SK-N-SH (cell line): ENCODE results near the gene KLHL40. TPM values are rescaled to one million over a fixed set of nuclear protein-coding genes. Genes with fewer than 3 reads are reported as not detected.

Experiments used
- CTCF ChIA-PET: fragments of 300-600, 350-600 bp; formaldehyde crosslinking; extraction: SDS; loops from one replicate; lab custom pipeline; 2021; lab: Yijun Ruan, JAX
- POLR2A ChIA-PET: fragments of 350-600 bp; sonication (Branson Sonifier 250); formaldehyde crosslinking; extraction: SDS; loops from one replicate; lab custom pipeline; 2020; ENCODE audit warnings: antibody characterized with exemption, inconsistent platforms; lab: Yijun Ruan, JAX
- DNase-seq: peaks from one replicate; pipeline ENCODE4 v3.0.0; 2012
- H2AFZ ChIP-seq: fragments of 200-600 bp; sonication (generic); 2 replicates; pipeline ENCODE4 v1.8.1; 2016; ENCODE audit warnings: antibody characterized with exemption, mild to moderate bottlenecking, low read depth
- H3F3A ChIP-seq: fragments of 200-600 bp; sonication (generic); replicated peaks from 2 replicates; pipeline ENCODE3; 2016; ENCODE audit warnings: antibody characterized with exemption, mild to moderate bottlenecking; ENCODE audit not compliant: insufficient read depth
- H3K27ac ChIP-seq, 2 experiments: fragments of 200-500 bp in 1 of 2; fragments of 200-600 bp in 1 of 2; sonication (Bioruptor generic) in 1 of 2; sonication (generic), shearing (Covaris generic) in 1 of 2; 2 replicates each; pipeline versions ENCODE4 v1.5.1 to v1.6.1; 2014 to 2016; ENCODE audit warnings: low read depth in 2 of 2, inconsistent platforms in 1 of 2, low read length in 1 of 2, mild to moderate bottlenecking in 1 of 2, mixed read lengths in 1 of 2
- H3K27me3 ChIP-seq: fragments of 200-600 bp; sonication (generic), shearing (Covaris generic); 2 replicates; pipeline ENCODE4 v1.6.1; 2016; ENCODE audit warnings: mixed run types; ENCODE audit not compliant: insufficient read depth
- H3K36me3 ChIP-seq, 2 experiments: fragments of 200-500 bp in 1 of 2; fragments of 200-600 bp in 1 of 2; sonication (Bioruptor generic) in 1 of 2; sonication (generic) in 1 of 2; replicated peaks in 1 of 2; 2 replicates each; pipeline versions ENCODE3 to v1.5.1; 2014 to 2016; ENCODE audit warnings: low read length in 1 of 2, mild to moderate bottlenecking in 1 of 2; ENCODE audit not compliant: insufficient read depth in 2 of 2, control insufficient read depth in 1 of 2
- H3K4me1 ChIP-seq, 2 experiments: fragments of 200-500 bp in 1 of 2; fragments of 200-600 bp in 1 of 2; sonication (Bioruptor generic) in 1 of 2; sonication (generic), shearing (Covaris generic) in 1 of 2; 2 replicates each; pipeline versions ENCODE4 v1.5.1 to v1.6.1; 2014 to 2016; ENCODE audit warnings: low read depth in 1 of 2, low read length in 1 of 2, mixed run types in 1 of 2; ENCODE audit not compliant: insufficient read depth in 2 of 2, control insufficient read depth in 1 of 2
- H3K4me2 ChIP-seq: fragments of 200-600 bp; sonication (generic), shearing (Covaris generic); 2 replicates; pipeline ENCODE4 v1.6.1; 2017; ENCODE audit warnings: mixed run types
- H3K4me3 ChIP-seq, 2 experiments: fragments of 200-500 bp in 1 of 2; fragments of 200-600 bp in 1 of 2; sonication (Bioruptor generic) in 1 of 2; sonication (generic), shearing (Covaris generic) in 1 of 2; 2 replicates each; pipeline versions ENCODE4 v1.5.1 to v1.8.1; 2014 to 2016; ENCODE audit warnings: low read depth in 2 of 2, inconsistent platforms in 1 of 2, low read length in 1 of 2, mild to moderate bottlenecking in 1 of 2, mixed read lengths in 1 of 2, moderate library complexity in 1 of 2
- H3K79me2 ChIP-seq: fragments of 200-600 bp; sonication (generic); 2 replicates; pipeline ENCODE4 v1.8.1; 2017; ENCODE audit warnings: mild to moderate bottlenecking; ENCODE audit not compliant: insufficient read depth
- H3K9ac ChIP-seq: fragments of 200-600 bp; sonication (generic); 2 replicates; pipeline ENCODE4 v1.6.1; 2017; ENCODE audit warnings: mixed run types
- H3K9me2 ChIP-seq: fragments of 200-600 bp; sonication (generic); 2 replicates; pipeline ENCODE4 v1.6.1; 2017; ENCODE audit warnings: mixed run types
- H3K9me3 ChIP-seq: fragments of 200-600 bp; sonication (generic); 2 replicates; pipeline ENCODE4 v1.6.1; 2017; ENCODE audit warnings: mixed run types, mild to moderate bottlenecking, moderate library complexity
- H4K20me1 ChIP-seq: fragments of 200-600 bp; sonication (generic); 2 replicates; pipeline ENCODE4 v1.6.1; 2017; ENCODE audit warnings: mild to moderate bottlenecking, mixed run types; ENCODE audit not compliant: insufficient read depth
- EP300 ChIP-seq, 2 experiments: IDR thresholded peaks; 2 replicates each; pipeline versions ENCODE4 v1.4.0 to v1.6.1; 2012; ENCODE audit warnings: borderline replicate concordance in 1 of 2, low read depth in 1 of 2, low read length in 1 of 2
- FOXM1 ChIP-seq: IDR thresholded peaks from 2 replicates; pipeline ENCODE4 v1.4.0; 2012; ENCODE audit warnings: low read depth, mild to moderate bottlenecking
- GATA2 ChIP-seq: sonication (generic); formaldehyde crosslinking; IDR thresholded peaks from 2 replicates; pipeline ENCODE4 v1.5.0; 2020; ENCODE audit warnings: mild to moderate bottlenecking, missing genetic modification reagents
- NRF1 ChIP-seq: IDR thresholded peaks from 2 replicates; pipeline ENCODE4 v1.6.1; 2012; ENCODE audit warnings: low read depth, mild to moderate bottlenecking, low read length
- POLR2AphosphoS5 ChIP-seq: IDR thresholded peaks from 2 replicates; pipeline ENCODE4 v1.6.1; 2012; ENCODE audit warnings: low read depth, low read length
- SMC3 ChIP-seq: IDR thresholded peaks from 2 replicates; pipeline ENCODE4 v1.6.1; 2012; ENCODE audit warnings: low read depth, low read length, improper control_type of control experiment
- TAF1 ChIP-seq: IDR thresholded peaks from 2 replicates; pipeline ENCODE4 v1.6.1; 2012; ENCODE audit warnings: low read depth, mild to moderate bottlenecking, low read length, moderate library complexity, borderline replicate concordance
- USF1 ChIP-seq: IDR thresholded peaks from 2 replicates; pipeline ENCODE4 v1.4.0; 2012; ENCODE audit warnings: low read depth, borderline replicate concordance
- YY1 ChIP-seq: IDR thresholded peaks from 2 replicates; pipeline ENCODE4 v1.4.0; 2012; ENCODE audit warnings: low read depth, mild to moderate bottlenecking
- WGBS: methylation state at CpG from one replicate; pipeline ENCODE4 v1.1.6; 2017; ENCODE audit warnings: low lambda C conversion rate; 5-methylcytosine and 5-hydroxymethylcytosine counted together
- polyA plus RNA-seq, 3 experiments: library from polyadenylated mRNA; depleted of rRNA; stranded (reverse); fragments of >200 nt; gene quantifications; 2 replicates each; pipeline ENCODE4 v1.2.3, GENCODE V29; 2012
- TF ChIP-seq, protein P1 (sequence below): IDR thresholded peaks from 2 replicates; pipeline ENCODE4; 2012
- TF ChIP-seq, protein P2 (sequence below): IDR thresholded peaks from 2 replicates; pipeline ENCODE4 v1.4.0; 2012; ENCODE audit warnings: low read depth
- TF ChIP-seq, protein P3 (sequence below): fragments of 200-600 bp; sonication (generic); IDR thresholded peaks from 2 replicates; pipeline ENCODE4 v1.6.1; 2017; ENCODE audit warnings: antibody characterized with exemption, mild to moderate bottlenecking, moderate library complexity
- TF ChIP-seq, protein P4 (sequence below): IDR thresholded peaks from 2 replicates; pipeline ENCODE4 v1.6.1; 2012; ENCODE audit warnings: mild to moderate bottlenecking, low read depth, low read length, moderate library complexity

KLHL40 gene
- polyA plus RNA-seq, 1 of the 3 experiments (the other 2 are of a cell fraction), result not detected

- Histone ChIP-seq H3K4me1 (no peaks in the 10 kb centered on the region), H3K27me3 (no peaks in the 10 kb centered on the region), H2AFZ (no peak overlapping the region), H3K4me3 (no peak overlapping the region), H3K36me3 (peaks cover 90 to 91% of the 10 kb centered on the region in 2 experiments), H3K9me3 (no peaks in the 10 kb centered on the region), H3F3A (peaks cover 19% of the 10 kb centered on the region), H3K9ac (no peak overlapping the region), H3K79me2 (peaks cover 69% of the 10 kb centered on the region), H3K4me2 (no peak overlapping the region), H3K9me2 (no peaks in the 10 kb centered on the region), H3K27ac (no peak overlapping the region), H4K20me1 (peaks cover 8% of the 10 kb centered on the region)
- DNase-seq, result no peak
- TF ChIP-seq FOXM1, result no peak
- TF ChIP-seq YY1, result no peak
- TF ChIP-seq, protein P1, sequence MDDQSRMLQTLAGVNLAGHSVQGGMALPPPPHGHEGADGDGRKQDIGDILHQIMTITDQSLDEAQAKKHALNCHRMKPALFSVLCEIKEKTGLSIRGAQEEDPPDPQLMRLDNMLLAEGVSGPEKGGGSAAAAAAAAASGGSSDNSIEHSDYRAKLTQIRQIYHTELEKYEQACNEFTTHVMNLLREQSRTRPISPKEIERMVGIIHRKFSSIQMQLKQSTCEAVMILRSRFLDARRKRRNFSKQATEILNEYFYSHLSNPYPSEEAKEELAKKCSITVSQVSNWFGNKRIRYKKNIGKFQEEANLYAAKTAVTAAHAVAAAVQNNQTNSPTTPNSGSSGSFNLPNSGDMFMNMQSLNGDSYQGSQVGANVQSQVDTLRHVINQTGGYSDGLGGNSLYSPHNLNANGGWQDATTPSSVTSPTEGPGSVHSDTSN, result no peak
- TF ChIP-seq EP300 (IDR thresholded peaks at IDR 0.05; ENCODE audit: borderline replicate concordance in 1 of 2, low read depth in 1 of 2, low read length in 1 of 2), result no peak
- no peak for TF ChIP-seq SMC3
- no peak for TF ChIP-seq NRF1
- TF ChIP-seq, protein P2, sequence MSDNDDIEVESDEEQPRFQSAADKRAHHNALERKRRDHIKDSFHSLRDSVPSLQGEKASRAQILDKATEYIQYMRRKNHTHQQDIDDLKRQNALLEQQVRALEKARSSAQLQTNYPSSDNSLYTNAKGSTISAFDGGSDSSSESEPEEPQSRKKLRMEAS, result no peak
- TF ChIP-seq GATA2 (CRISPR knock-in tag), result no peak
- TF ChIP-seq, protein P3, sequence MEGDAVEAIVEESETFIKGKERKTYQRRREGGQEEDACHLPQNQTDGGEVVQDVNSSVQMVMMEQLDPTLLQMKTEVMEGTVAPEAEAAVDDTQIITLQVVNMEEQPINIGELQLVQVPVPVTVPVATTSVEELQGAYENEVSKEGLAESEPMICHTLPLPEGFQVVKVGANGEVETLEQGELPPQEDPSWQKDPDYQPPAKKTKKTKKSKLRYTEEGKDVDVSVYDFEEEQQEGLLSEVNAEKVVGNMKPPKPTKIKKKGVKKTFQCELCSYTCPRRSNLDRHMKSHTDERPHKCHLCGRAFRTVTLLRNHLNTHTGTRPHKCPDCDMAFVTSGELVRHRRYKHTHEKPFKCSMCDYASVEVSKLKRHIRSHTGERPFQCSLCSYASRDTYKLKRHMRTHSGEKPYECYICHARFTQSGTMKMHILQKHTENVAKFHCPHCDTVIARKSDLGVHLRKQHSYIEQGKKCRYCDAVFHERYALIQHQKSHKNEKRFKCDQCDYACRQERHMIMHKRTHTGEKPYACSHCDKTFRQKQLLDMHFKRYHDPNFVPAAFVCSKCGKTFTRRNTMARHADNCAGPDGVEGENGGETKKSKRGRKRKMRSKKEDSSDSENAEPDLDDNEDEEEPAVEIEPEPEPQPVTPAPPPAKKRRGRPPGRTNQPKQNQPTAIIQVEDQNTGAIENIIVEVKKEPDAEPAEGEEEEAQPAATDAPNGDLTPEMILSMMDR, result no peak
- TF ChIP-seq USF1, result no peak
- TF ChIP-seq, protein P4, sequence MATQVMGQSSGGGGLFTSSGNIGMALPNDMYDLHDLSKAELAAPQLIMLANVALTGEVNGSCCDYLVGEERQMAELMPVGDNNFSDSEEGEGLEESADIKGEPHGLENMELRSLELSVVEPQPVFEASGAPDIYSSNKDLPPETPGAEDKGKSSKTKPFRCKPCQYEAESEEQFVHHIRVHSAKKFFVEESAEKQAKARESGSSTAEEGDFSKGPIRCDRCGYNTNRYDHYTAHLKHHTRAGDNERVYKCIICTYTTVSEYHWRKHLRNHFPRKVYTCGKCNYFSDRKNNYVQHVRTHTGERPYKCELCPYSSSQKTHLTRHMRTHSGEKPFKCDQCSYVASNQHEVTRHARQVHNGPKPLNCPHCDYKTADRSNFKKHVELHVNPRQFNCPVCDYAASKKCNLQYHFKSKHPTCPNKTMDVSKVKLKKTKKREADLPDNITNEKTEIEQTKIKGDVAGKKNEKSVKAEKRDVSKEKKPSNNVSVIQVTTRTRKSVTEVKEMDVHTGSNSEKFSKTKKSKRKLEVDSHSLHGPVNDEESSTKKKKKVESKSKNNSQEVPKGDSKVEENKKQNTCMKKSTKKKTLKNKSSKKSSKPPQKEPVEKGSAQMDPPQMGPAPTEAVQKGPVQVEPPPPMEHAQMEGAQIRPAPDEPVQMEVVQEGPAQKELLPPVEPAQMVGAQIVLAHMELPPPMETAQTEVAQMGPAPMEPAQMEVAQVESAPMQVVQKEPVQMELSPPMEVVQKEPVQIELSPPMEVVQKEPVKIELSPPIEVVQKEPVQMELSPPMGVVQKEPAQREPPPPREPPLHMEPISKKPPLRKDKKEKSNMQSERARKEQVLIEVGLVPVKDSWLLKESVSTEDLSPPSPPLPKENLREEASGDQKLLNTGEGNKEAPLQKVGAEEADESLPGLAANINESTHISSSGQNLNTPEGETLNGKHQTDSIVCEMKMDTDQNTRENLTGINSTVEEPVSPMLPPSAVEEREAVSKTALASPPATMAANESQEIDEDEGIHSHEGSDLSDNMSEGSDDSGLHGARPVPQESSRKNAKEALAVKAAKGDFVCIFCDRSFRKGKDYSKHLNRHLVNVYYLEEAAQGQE, result no peak
- no peak for TF ChIP-seq TAF1
- no peak for TF ChIP-seq POLR2AphosphoS5
- POLR2A ChIA-PET, result no interaction called here
- CTCF ChIA-PET, result no interaction called here
- 99% methylated on average over 6 of the region's 6 CpGs for WGBS
Measured at GRCh38 chr3:42640771-42641370, 44.5 kb upstream of the KLHL40 start.
